ENCODE measurements around the gene DPP4.

DPP4 gene

DNA sequence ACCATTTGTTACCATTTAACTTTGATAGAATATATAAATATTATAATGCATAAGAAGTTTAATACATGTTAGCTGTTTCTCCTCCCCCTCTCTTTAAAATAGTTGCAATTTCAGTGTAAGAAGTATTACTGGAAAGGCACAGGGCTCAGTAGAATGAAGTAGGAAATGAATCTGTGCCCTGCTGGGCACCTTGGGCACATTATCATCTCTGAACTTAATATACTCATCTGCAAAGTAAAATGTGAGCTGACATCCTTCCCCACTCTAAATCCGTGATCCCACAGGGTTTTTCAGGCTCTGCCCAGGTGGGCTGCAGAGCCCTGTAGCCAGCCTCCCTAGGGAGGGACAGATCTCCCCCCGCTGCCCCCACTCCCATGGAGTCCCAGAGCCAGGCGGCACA lies 56.8 kb downstream of the DPP4 start:
- DNase-seq (ENCODE audit: low read depth, low spot score): no peak

DNA sequence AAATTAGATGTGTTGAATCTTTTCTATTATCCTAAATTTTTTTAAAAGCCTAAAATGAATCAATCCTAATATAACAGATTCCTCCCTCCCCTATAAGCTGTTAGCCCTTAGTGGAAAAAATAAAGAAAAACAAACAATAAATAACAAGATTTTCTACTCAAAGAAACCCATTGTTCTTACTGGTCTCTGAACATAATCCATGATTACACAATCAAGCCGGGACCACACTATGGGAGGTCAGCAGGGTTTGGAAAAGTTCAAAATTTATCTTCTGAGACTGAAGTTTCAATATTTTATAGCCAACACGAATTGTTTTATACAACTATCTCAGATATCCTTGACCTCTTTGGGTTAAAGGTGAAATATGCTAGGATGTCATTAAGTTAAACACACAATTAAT lies 57.9 kb downstream of the DPP4 start:
- DNase-seq (ENCODE audit: low read depth, low spot score): no peak

DNA sequence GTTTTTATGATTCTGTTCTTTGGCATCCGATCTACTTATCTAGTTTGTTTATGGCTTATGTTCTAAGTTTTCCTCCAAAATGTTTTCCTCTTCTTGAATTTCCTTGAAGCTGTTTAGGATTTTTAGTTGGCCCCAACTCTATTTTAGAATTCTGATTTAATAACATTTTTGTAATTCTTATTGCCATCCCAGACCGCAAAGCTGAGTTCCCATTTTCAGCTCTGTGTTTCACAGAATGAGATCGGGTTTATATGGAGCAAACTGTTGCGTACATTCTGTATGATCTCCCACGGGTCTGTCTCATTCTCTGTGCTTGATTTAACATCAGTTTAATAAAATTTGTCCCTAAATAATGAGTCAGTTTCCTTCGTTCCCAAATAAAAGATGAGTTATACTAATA lies 59.3 kb downstream of the DPP4 start:
- no peak for DNase-seq (ENCODE audit: low read depth, low spot score)

DNA sequence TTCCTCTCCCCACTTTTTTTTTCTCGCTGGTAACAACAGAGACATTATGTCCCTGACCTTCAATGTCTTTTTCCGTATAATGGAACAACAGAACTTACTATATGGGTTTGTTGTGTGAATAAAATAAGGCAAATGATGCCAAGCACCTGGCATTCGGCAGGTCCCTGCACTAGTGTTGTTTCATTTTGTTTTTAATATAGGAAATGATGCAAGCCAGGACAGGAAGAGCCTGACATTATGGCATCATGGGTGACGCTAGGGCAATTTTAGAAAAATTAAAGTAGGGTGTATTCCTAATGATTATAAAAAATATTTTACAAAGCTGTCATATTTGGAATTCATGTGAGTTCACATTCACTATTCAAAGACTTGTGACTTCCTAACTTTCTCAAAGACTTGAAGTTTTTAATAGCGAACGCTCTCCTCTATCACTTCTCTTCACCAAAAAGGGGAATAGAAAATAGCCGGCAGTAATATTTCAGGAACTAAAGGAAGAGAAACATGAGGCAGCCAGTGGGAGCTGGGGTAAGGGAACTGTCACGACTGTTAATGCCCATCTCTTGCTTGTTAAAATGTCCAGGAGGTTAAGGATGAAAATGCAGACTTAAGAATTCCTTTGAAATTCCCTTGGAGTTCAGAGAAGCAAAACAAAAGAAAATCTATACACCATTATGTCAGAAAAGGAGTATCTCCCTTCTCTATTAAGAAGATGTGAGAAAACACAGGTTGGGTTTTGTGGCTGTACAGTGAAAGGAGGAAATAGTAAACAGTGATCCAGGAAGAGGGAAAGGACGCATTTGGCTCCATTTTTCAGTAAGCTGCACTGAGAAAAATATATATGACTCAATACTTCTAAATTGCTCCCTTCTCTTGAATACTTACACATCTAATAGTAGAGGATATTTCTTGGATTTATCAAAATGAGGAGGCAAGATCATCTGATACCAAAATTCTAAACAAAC lies 60.2 kb downstream of the DPP4 start:
- no peak for DNase-seq (ENCODE audit: low read depth, low spot score)

DNA sequence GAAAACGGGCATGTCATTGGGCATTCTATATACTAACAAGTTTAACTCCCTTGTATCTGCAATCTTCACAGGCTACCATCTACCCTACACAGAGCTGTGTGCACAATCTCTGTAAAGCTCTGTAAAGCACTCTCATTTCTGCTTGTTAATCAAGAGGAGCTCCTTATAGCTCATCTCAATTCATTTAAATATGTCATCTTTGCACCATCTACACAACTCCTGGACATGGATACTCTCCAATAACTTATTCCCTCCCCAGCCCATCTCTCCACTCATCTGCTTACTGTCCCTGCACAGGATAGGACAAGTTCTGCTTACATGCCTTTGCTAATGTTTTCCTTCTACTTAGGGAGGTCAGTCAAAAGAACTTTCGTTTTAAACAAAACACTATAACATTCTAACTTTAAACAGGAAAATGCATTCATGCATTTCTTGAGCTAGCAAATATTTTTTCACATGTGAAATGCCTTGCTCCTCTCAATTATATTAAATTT lies 61.4 kb downstream of the DPP4 start:
- no peak for DNase-seq (ENCODE audit: low read depth, low spot score)

DNA sequence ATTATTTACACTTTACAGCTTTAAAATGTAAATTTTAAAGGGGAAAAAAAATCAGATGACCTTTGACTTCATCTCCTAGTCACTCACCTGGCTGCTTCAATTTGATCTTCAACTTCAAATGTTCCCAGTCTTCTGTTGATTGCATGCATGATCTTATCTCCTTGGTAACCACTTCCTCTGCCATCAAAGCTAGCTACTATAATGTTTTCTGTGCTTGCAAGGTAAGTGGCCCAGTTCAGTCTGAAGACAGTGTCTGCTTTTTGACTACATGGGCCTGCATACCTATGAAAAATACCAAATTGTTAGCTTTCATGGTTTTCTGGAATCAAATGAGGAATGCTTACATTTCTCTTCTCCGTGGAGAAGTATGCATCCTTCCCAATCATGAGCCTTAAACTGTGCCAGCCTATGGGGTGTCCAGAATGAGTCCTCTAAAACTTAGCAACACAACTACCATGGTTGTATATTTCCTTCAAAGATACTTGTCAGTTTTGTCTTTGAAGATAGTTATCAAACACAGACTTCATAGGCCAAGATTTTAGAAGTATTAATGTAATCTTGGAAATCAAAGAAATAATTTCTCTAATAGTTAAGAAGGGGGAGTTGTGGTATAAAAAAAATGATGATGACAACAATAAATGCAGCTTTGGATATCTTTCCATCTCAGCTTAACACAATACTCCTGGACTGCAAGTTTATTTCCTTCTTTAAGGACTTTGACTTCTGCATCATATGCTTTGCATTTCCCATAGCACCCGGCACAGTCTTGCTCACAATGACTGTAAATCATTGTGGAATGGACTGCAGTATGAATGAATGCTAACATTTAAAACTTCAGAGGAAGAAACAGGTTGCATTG lies 62.1 kb downstream of the DPP4 start:
- DNase-seq (ENCODE audit: low read depth, low spot score): no peak

DNA sequence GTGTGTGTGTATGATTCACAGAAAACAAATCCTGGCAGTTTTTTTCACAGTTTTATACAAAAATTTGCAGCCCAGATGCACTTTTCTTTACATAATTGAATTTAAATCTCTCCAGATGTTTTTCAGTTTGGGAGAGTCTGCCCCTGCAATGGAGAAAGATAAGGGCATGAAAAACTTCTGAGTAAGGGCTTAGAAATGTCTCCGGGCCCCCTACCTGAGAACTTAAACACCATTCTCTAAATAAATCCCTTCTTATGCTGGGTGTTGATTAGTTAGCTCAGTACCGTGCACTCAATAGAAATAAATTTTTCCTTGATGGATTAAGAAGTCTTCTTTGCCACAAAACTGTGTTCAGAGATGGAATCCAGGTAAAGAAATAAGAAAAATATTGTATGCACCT lies 64.5 kb downstream of the DPP4 start:
- DNase-seq (ENCODE audit: low read depth, low spot score): no peak

DNA sequence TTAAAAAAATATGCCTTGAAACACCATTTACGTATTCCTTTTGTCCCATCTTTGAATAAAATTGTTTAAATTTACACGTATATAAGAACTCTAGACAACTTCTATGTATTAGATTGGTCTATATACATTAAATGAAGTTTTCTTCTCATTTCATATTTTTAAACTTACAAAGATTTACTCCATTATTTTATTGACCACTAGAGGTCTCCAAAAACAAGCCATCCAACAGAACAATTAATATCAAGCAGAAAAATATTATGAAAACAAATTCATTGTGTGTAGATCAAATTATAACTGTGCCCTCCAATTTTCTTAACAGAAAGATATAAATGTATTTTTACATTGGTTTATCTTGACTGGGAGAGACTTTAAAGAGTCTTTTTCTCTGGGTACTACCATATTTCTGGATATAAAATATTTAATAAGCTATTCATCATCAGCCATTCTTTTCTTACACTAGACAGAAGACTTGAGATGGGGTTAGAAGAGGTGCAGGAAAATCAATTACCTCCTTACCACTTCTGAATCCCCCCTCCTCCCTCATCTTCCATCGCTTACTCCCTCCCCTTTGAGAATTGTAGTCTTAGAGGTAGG lies 66.5 kb downstream of the DPP4 start:
- no peak for DNase-seq (ENCODE audit: low read depth, low spot score)

DNA sequence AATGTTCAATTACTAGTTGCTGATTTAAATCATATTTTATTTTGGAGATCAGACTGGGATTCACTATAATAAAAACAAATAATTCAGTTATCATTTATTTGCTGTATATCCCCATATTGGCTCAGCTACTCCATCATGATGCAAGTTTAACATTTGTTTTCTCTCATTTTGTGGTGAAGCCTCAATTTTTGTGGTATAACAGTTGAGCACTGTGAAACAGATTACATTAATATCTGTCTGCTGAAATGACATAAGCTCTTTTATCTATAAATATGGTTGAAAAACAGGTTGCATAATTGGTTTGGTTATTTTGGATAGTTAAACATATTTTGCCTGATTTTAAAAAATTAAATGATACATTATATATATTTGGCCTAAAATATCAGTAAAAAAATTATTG lies 67.7 kb downstream of the DPP4 start:
- no peak for DNase-seq (ENCODE audit: low read depth, low spot score)

DNA sequence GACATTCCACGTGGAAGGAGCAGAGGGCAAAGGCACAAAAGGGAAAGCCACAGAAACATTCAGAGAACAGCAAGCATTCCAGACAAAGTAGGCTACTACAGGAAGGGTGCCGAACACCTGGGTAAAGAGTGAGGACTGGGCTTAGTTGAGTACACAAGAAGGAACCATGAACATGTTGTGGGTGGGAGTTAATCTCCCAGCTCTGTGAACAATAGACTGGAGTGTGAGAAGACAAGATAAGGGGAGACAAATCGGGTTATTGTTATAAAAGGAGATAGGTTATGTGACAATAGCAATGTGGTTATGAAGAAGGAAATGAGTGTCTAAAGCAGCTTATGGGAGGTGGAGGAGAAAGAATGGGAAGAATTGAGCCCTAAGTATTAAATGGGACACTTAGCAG lies 70.0 kb downstream of the DPP4 start:
- DNase-seq (ENCODE audit: low read depth, low spot score): no peak

DNA sequence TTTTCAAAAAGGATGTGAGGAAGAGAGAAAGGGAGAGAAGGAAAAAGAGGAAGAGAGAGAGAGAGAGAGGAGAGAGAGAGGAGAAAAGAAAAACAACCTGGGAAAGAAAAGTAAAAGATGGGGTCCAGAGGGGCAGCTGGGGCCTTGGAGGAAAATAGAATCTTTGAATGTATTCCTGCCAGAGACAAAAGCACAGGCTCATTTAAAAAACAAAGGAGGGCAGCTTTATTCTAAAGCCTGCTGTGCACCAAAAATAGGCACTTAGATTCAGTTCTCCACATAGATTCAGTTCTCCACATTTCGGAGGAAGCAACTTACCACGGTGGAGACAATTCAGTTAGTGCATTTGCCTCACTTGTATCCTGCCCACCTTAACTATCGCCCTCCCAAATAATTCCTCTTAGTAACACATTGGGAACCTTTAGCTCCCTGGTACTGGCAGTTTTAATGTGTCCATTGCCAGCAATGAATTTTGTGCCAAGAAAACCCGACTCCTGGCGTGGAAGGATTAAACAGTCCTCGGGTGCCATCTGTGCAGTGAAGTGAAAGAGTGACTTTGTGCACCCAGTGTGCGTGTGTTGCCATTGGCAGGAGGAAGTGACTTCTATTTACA lies 71.3 kb downstream of the DPP4 start:
- DNase-seq (ENCODE audit: low read depth, low spot score): no peak

DNA sequence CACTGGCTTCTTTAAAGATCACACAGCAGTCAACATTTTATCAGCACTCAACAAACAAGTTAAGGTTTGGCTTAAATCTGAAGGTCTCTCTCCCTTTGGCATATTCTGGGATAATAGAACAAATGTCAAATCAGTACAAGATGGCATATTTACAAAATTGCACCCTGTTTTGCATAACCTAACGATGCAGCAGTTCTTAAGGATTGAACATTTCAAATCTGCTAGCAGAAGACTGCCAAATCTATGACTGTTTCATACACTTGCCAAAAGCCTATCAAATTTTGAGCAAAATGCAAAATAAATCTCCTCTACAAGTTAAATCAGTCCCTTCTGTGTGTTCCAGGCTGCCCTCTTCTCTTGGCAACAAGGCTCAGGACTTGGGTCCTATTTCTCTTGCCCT lies 73.6 kb downstream of the DPP4 start:
- DNase-seq (ENCODE audit: low read depth, low spot score): no peak

DNA sequence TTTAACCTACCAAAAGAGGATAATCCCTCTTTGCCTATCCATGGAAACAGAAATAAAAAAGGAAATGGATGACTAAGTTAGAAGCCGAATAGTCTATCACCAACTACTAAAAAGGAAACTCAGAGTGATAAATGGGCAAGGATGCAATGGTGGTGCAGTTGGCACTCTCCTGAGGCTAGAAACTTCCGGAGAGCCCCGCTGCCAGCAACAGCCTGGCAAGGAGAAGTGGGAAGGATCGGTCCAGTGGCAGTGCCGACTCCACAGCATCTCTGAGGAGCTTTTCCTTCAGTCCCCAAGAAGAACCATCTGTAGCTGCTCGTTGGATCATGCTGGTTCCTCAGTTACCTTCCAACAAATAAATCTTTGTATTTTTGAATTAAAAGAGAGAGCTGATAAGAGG lies 74.7 kb downstream of the DPP4 start:
- DNase-seq (ENCODE audit: low read depth, low spot score): no peak

DNA sequence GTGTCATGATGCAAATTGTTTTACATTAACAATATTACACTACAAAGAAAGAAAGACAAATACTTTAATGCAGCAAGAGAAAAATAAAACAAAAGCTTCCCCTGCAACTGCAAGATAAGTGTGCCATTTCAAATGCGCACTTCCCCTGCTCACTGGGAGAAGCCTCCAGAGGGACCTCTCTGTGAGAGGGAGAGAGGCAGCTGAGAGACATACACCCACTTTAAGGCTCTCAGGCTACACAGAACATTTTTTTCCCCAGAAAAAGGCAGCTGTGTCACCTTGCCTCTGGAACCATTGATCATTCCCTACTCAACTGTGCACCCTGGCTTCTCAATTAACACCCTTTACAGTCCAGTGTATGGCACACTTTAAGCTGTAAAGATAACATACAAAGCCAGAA lies 75.2 kb downstream of the DPP4 start:
- DNase-seq (ENCODE audit: low read depth, low spot score): no peak

DNA sequence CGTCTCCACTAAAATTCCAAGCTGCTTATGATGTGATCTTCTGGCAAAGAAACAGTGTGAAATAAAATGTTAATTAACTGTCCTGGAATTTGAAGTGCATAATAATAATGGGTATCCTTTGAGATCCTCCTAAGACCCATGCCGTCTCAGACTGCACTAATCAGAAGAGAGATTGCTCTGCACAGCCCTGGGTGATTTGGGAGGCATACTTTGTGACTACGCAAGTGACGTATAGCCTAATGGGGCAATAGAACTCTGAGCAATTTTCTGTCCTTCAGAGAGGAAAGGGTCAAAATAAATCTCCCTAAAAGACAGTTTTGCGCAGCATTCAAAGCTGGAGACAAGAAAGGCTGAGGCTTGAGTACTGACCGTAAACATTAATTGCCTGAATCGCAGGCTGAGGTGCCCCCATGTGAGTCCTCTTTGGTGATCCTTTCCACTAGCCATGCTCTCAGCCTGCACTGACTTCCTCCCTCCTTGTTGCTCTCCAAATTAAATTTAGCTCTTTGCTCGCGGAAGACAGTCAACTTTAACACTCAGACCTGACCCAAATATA lies 76.0 kb downstream of the DPP4 start:
- no peak for DNase-seq (ENCODE audit: low read depth, low spot score)

DNA sequence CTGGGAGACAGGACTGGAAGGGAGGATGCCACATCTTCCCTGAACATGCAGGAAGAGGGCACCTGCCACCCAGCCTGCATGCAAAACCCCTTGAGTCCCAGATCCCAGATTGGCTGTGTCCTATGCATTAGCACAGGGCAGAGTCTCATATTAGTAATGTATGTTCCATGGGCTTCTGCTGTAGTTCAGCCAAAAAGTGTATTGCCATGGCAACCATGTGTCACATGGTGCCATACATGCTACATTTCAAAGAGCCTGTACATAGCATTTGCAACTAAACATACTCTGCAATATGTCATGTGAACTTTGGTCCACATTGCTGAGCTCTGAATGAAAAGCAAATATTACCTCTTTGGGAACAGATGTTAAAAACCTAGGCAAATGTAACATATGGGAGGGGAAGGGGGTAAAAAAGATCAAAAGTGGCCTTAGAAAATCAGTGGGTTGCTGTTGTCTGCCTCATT lies 78.4 kb downstream of the DPP4 start:
- DNase-seq (ENCODE audit: low read depth, low spot score): no peak

DNA sequence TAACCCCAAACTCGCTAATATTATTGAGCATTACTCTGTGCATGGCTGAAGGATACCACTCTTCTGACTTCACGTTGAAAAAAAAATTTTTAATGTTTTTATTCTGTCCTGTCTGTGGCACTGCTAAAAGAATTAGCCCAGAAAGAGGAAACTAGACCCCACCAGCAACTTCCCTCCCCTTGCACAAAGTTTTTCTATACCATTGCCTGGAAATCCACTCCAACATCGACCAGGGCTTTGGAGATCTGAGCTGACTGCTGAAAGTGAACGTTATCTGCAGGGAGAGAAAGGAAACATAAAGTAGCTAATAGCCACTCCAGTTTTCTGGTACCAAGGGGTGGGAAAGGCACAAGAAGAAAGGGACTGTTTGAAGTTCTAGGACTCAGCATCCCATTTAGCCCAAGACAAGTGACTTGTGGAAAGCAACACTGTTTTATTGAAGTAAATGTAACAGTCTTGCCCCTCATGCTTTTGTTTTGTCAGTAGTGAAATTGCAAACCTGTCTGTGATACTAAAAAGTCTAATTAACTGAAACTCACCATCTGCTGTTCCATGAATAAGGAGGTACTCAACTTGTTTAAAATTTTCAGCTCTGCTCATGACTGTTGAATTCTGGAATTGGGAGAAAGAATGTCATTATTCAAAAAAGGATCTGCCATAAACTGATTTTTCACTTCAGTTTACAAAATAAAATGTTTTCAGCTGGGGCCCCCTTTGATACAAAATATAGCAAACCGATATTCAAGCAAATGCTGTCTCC lies 79.1 kb downstream of the DPP4 start:
- no peak for DNase-seq (ENCODE audit: low read depth, low spot score)

DNA sequence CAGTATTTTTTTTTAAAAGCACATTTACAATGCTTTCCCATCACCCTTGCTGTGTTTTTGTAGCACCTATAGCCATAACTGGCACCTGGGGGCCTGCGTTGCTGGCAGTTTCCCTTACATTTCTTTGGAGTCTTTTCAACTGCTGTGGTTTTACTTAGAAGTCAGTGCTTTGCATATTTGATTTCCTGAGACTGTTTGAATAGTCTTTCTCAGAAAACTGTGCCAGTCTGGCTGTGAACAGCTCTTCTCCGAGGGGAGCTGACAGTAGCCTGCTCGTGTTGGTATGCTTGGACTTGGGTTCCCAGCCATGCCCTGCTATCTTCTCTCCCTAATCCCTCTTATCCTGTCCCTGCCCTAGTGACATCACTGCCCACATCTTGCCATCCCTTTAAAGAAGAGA lies 81.5 kb downstream of the DPP4 start:
- DNase-seq (ENCODE audit: low read depth, low spot score): no peak

DNA sequence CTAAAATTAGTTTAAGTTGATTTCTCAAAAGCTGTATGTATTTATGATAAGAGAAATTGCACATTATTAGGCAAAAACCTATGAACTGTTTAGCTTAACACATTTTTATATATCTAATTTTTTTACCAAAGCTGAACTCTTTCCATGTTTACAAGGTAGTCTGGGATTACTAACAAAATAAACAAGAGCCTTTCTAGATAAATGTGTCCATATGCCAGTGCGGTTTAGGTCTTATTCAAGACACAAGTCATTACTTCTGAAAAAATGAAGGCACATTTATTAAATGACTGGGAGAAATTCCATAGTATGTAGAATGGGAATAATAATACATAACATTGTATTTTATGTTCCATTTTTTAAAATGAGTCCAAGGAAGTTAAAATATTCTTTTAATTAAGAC lies 82.0 kb downstream of the DPP4 start:
- no peak for DNase-seq (ENCODE audit: low read depth, low spot score)

DNA sequence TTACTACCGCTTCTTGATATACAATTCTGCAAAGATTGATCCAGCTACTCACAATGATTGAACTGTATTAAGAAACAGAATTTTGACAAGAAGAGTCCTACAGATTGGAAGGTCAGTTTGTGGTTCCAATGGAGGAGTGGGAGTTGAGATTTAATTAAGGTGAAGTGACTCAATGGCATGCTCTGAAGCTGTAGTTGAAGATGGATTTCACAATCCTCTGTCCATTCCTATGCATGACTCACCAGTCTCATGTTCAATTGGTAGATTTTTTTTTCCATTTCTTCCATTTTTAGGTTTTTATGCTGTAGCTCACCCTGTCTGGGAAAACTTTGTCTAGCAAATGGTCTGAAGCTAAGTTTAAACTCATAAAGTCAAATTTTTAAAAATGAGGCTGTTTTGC lies 83.3 kb downstream of the DPP4 start:
- DNase-seq (ENCODE audit: low read depth, low spot score): no peak

DNA sequence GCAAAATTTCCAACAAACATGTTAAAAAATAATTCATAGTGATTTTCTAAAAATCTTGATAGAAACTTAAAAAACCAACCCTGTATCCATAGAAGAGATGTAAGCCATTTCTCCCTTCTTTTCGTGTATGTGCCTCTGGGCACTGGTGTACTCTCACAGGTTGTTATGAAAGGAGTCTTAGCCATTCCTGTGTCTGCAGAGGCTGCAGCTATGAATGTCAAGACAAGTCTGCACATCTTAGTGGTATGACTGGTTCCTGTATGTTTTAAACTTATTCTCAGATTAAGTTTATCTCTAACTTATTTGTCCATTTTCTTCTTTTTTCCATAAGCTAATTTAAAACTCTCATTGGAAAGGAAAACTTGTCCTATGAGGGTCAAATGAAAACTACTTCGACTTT lies 84.0 kb downstream of the DPP4 start:
- no peak for DNase-seq (ENCODE audit: low read depth, low spot score)

Measured in brain pericyte (primary cell).